Panc1 (cell line): Measurements from ENCODE around the gene CNOT6L.

ENCODE experiments used
- POLR2AphosphoS5 ChIP-seq: IDR thresholded peaks from 2 replicates; pipeline ENCODE4 v1.6.1; 2012; ENCODE audit warnings: mild to moderate bottlenecking, low read depth, low read length, moderate library complexity
- REST ChIP-seq, 2 experiments: IDR thresholded peaks; 2 replicates each; pipeline ENCODE4 v1.6.1; 2011 to 2012; ENCODE audit warnings: low read depth in 2 of 2, control low read depth in 1 of 2, low read length in 1 of 2, mild to moderate bottlenecking in 1 of 2, moderate library complexity in 1 of 2; ENCODE audit not compliant: insufficient read depth in 1 of 2
- SIN3A ChIP-seq: IDR thresholded peaks from 2 replicates; pipeline ENCODE4 v1.6.1; 2012; ENCODE audit warnings: low read depth, mild to moderate bottlenecking, low read length, moderate library complexity, borderline replicate concordance; ENCODE audit not compliant: insufficient read depth
- TCF7L2 ChIP-seq: IDR thresholded peaks from 2 replicates; pipeline ENCODE4 v1.6.1; 2011; ENCODE audit warnings: mild to moderate bottlenecking, low read depth, low read length, inconsistent platforms
- TF ChIP-seq, protein P1 (sequence below): fragments of 450-650 bp; IDR thresholded peaks from 2 replicates; pipeline ENCODE4 v1.5.1; 2017; ENCODE audit warnings: mild to moderate bottlenecking

GRCh38 chr4:77805840-77806239 lies 13.3 kb downstream of the CNOT6L start:
- TF ChIP-seq, protein P1, sequence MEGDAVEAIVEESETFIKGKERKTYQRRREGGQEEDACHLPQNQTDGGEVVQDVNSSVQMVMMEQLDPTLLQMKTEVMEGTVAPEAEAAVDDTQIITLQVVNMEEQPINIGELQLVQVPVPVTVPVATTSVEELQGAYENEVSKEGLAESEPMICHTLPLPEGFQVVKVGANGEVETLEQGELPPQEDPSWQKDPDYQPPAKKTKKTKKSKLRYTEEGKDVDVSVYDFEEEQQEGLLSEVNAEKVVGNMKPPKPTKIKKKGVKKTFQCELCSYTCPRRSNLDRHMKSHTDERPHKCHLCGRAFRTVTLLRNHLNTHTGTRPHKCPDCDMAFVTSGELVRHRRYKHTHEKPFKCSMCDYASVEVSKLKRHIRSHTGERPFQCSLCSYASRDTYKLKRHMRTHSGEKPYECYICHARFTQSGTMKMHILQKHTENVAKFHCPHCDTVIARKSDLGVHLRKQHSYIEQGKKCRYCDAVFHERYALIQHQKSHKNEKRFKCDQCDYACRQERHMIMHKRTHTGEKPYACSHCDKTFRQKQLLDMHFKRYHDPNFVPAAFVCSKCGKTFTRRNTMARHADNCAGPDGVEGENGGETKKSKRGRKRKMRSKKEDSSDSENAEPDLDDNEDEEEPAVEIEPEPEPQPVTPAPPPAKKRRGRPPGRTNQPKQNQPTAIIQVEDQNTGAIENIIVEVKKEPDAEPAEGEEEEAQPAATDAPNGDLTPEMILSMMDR = no peak
- TF ChIP-seq POLR2AphosphoS5 (no peak), REST (IDR thresholded peaks at IDR 0.05; ENCODE audit: insufficient read depth in 1 of 2, low read depth in 2 of 2, low read length in 1 of 2) (no peak), SIN3A (no peak), TCF7L2 (no peak)
